Peyer's patch (tissue), 4 donors: ENCODE data around the gene MEGF6.

Experiments
- CTCF ChIP-seq, 6 experiments: fragments of 450-650 bp in 4 of 6; fragments of 200-600 bp in 2 of 6; sonication (generic) in 1 of 6; IDR thresholded peaks; one replicate each; pipeline ENCODE4 v1.5.1; 2017 to 2019; ENCODE audit warnings: antibody characterized with exemption in 6 of 6, mild to moderate bottlenecking in 3 of 6, moderate library complexity in 1 of 6
- POLR2A ChIP-seq, 2 donors: fragments of 450-650 bp; IDR thresholded peaks; one replicate each; pipeline ENCODE4 v1.5.1; 2017; ENCODE audit warnings: antibody characterized with exemption in 2 of 2, mild to moderate bottlenecking in 2 of 2, moderate library complexity in 2 of 2

- TF ChIP-seq CTCF (IDR thresholded peaks at IDR 0.05) (no peak), POLR2A (IDR thresholded peaks at IDR 0.05) (no peak)
Measured at GRCh38 chr1:3641816-3642215, 30.5 kb upstream of the MEGF6 start.
